ENCODE results near the gene RARRES2. TPM values are rescaled to one million over a fixed set of nuclear protein-coding genes. Genes with fewer than 3 reads are reported as not detected.

The RARRES2 gene
- total RNA-seq, 2 donors from 2014 or later, result 86.7 to 122 TPM

GRCh38 chr7:150381785-150382122 is 40.3 kb upstream of the RARRES2 start:
- no peak for DNase-seq
- intact Hi-C loops (cut with DNase I), result no loop called here
- TF ChIP-seq CTCF (IDR thresholded peaks at IDR 0.05), result no peak

GRCh38 chr7:150381096-150381495 is 39.7 kb upstream of the RARRES2 start:
- no peak for DNase-seq
- Histone ChIP-seq H3K9me3 (no peaks in the 10 kb centered on the region), H3K9ac (ENCODE audit: low read depth in 2 of 2, low read length in 2 of 2) (peak overlapping the region; percentile 36 to 86), H3K4me1 (peaks cover 28% of the 10 kb centered on the region), H3K4me3 (no peak overlapping the region), H3K36me3 (no peaks in the 10 kb centered on the region), H3K27ac (peak overlapping the region; percentile 97), H3K27me3 (no peaks in the 10 kb centered on the region)
- intact Hi-C loops (cut with DNase I), result no loop called here
- no peak for TF ChIP-seq CTCF (IDR thresholded peaks at IDR 0.05)

More at GRCh38 chr7:150381785-150382122, 40.3 kb upstream of the RARRES2 start:
- no peaks in the 10 kb centered on the region for H3K9me3 ChIP-seq
- no peaks in the 10 kb centered on the region for H3K36me3 ChIP-seq
- H3K27me3 ChIP-seq, result no peaks in the 10 kb centered on the region
- H3K9ac ChIP-seq (ENCODE audit: low read depth in 2 of 2, low read length in 2 of 2), result peak overlapping the region; percentile 37 to 82
- H3K27ac ChIP-seq, result peak overlapping the region; percentile 71
- H3K4me3 ChIP-seq, result no peak overlapping the region
- peaks cover 22% of the 10 kb centered on the region for H3K4me1 ChIP-seq

- H3K36me3 ChIP-seq, result no peaks in the 10 kb centered on the region
- no peaks in the 10 kb centered on the region for H3K9me3 ChIP-seq
- H3K27ac ChIP-seq, result peak overlapping the region; percentile 97
- H3K4me3 ChIP-seq, result no peak overlapping the region
- peak overlapping the region; percentile 14 to 86 for H3K9ac ChIP-seq (ENCODE audit: low read depth in 2 of 2, low read length in 2 of 2)
- peaks cover 28% of the 10 kb centered on the region for H3K4me1 ChIP-seq
- TF ChIP-seq CTCF (IDR thresholded peaks at IDR 0.05), result no peak
- no peaks in the 10 kb centered on the region for H3K27me3 ChIP-seq
- DNase-seq, result no peak
- intact Hi-C loops (cut with DNase I), result no loop called here
Measured at GRCh38 chr7:150380463-150380862, 39.0 kb upstream of the RARRES2 start.

GRCh38 chr7:150379441-150380379 is 38.3 kb upstream of the RARRES2 start:
- TF ChIP-seq CTCF (IDR thresholded peaks at IDR 0.05), result no peak
- intact Hi-C loops (cut with DNase I), result no loop called here
- H3K4me1 ChIP-seq, result peaks cover 28% of the 10 kb centered on the region
- peak; percentile 66 for DNase-seq
- H3K27me3 ChIP-seq, result no peaks in the 10 kb centered on the region
- H3K4me3 ChIP-seq, result peak overlapping the region; percentile 96
- no peaks in the 10 kb centered on the region for H3K36me3 ChIP-seq
- H3K27ac ChIP-seq, result peak overlapping the region; percentile 97
- peak overlapping the region; percentile 75 to 86 for H3K9ac ChIP-seq (ENCODE audit: low read depth in 2 of 2, low read length in 2 of 2)
- H3K9me3 ChIP-seq, result no peaks in the 10 kb centered on the region

GRCh38 chr7:150378853-150379440 is 37.5 kb upstream of the RARRES2 start, which contains the start of gene ZNF775:
TSS of gene ZNF775 (plus strand) at chr7:150379330. CDS start at chr7:150388471, 9,141 bp downstream.
- peak within 1 kb of the TSS; percentile 97 for H3K27ac ChIP-seq
- H3K36me3 ChIP-seq, result no peaks in the 10 kb centered on the region
- peak; percentile 96 for DNase-seq
- no peaks in the 10 kb centered on the region for H3K9me3 ChIP-seq
- H3K4me1 ChIP-seq, result peaks cover 28% of the 10 kb centered on the region
- peak within 1 kb of the TSS; percentile 81 to 95 for H3K9ac ChIP-seq (ENCODE audit: low read depth in 2 of 2, low read length in 2 of 2)
- H3K4me3 ChIP-seq, result peak within 1 kb of the TSS; percentile 96
- no peaks in the 10 kb centered on the region for H3K27me3 ChIP-seq
- intact Hi-C loops (cut with DNase I), result no loop called here
- no peak for TF ChIP-seq CTCF (IDR thresholded peaks at IDR 0.05)
